Hematopoietic multipotent progenitor cell treated with erythropoietin and hydrocortisone succinate and interleukin-3 and kit ligand, for 8 days (in vitro differentiated cells): ENCODE results near the gene PUDP.
"Not testable (repeated sequence)": the region's sequence is repeated elsewhere in the genome, so short reads cannot be mapped to it uniquely, and the experiment has no call there.

ENCODE experiments used
- DNase-seq: peaks from one replicate; pipeline ENCODE4 v3.0.0-alpha.2; 2015

The PUDP gene

DNA sequence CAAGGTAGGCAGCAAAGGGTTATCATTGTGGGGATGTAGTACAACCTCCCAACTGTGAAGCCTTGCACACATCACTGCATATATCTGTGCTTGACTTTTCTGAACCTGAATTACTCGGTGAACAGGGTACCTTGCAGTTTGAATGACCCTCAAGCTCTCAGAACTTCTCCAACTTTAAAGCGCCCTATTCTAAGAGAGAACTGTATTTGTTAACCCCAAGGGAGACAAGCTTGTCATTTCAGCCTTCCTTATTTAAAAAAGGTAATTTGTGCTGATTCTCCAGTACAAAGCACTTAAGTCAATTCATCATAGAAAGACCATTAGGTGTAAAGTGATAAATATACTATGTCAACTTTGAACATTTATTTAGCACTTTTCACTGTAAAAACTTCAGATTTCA is 122.5 kb downstream of the PUDP start:
- no peak for DNase-seq

DNA sequence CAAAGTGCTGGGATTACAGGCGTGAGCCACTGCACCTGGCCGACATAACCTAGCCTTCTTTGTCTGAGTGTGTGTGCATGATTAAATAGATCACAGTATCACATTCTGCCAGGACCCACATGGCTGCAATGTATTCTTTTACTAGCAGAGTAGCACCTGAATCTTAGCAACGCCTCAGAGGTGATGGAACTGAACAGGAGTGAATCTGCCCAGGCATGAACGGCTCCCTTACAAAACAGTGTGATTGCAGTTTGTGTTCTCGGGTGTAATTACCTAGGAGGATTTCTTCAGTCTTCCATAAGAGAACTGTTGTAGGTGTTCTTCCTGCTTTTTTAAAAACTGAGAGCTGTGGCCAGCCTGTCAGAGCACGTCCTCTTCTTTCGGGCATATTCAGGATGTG is 123.1 kb downstream of the PUDP start:
- DNase-seq: no peak

GRCh38 chrX:7022996-7023395 is 125.0 kb downstream of the PUDP start:
- DNase-seq: not testable (repeated sequence)

- no peak for DNase-seq
These were observed 126.0 kb downstream of the PUDP start for GRCh38 chrX:7021991-7022390.

DNA sequence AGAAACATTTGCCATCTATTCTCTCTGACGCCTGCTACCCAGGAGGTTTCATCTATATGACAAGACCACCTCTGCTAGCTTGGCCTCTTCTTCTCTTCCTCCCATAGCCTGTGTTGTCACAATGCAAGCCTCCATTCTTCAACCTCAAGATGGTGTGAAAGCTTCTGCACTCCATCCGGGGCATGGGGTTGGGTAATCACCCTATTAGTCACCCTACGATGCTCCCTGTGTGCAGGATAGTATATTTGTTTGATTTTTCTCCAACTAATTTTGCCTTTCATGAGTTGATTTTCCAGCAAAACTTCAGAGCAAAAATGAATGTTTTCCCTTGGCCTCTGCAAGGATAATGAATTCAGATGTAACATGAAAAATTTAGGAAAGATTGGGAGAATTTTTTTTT is 128.4 kb downstream of the PUDP start:
- DNase-seq: no peak

DNA sequence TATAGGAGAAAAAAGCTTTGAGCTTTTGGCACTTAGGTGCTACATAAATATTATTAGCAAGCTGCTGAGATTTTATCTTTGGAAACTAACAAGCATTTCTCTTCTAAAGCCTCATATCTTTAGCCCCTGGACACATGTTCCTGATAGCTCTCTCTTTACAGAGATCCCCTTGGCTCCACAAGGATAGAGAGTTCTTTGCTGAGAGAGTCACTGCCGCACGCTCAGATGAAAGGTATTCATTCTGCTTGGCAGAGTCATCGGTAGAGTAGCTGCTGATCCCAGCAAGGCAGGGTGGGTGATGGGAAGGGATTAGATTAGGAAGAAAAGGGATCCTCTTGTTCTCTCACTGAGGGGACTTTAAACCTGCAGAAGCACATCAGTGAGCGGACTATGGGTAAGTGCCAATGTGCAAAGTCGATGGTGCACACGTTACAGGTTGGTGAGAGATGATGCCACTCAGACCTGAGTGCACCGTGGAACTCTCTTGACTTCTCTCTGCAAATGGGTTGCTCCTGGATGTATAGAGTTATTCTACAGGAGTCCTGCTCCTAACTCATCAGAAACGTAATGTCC is 135.6 kb downstream of the PUDP start:
- not testable (repeated sequence) for DNase-seq

GRCh38 chrX:7010897-7011296 is 137.1 kb downstream of the PUDP start:
- DNase-seq: not testable (repeated sequence)

DNA sequence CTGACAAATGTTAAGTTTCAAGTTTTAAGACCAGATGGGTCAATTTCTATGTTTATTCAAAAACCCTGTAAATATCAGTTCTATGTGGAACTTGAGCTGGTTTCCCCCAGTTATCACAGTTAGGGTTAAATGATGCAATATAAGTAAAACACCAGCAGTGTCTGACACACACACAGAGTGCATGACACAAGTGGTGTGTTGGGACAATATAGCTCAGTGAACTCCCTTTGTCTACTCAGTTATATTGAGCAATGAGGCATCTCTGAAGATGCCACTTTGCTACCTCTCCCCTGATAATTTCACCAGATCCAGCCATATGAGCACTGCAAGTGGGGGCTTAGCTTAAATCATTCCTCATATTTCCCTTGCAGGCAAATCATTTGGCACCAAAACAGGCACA is 140.6 kb downstream of the PUDP start:
- not testable (repeated sequence) for DNase-seq
